HCT116 (cell line): ENCODE data around the gene UBE2N. TPM values are rescaled to one million over a fixed set of nuclear protein-coding genes. Genes with fewer than 3 reads are reported as not detected.
"Not testable (repeated sequence)": the region's sequence is repeated elsewhere in the genome, so short reads cannot be mapped to it uniquely, and the experiment has no call there.

Experiments used
- ATAC-seq: fragments of 200-7000 bp; cut with Tn5 transposase; 2 replicates; pipeline ENCODE4 v1.9.1; 2020; ENCODE audit warnings: mild to moderate bottlenecking, moderate library complexity
- BruUV-seq: library from RNA; stranded (reverse); fragments of 400-500 nt; replicated peaks from 2 replicates; lab custom pipeline; 2021; lab: Mats Ljungman, UMichigan
- CTCF ChIA-PET: fragments of 300-600 bp; sonication (Branson Sonifier 250); formaldehyde crosslinking; loops from one replicate; lab custom pipeline; 2021; ENCODE audit warnings: antibody characterized with exemption; lab: Charles Lee
- POLR2A ChIA-PET: fragments of 300-600, 350-600 bp; sonication (Branson Sonifier 250); formaldehyde crosslinking; loops from one replicate; lab custom pipeline; 2021; ENCODE audit warnings: antibody characterized with exemption; lab: Charles Lee
- RAD21 ChIA-PET, 2 experiments: fragments of 300-600 bp; sonication (Branson Sonifier 250); formaldehyde crosslinking; loops; one replicate each; lab custom pipeline; 2023; ENCODE audit warnings: low total read pairs in 2 of 2; ENCODE audit not compliant: uncharacterized antibody in 2 of 2, unreplicated experiment in 2 of 2, low non-redundant PET in 1 of 2; lab: Charles Lee
- DNase-seq: peaks from one replicate; pipeline ENCODE4 v3.0.0-alpha.2; 2010; ENCODE audit warnings: low read depth, low spot score
- H2AFZ ChIP-seq: fragments of 200-600 bp; shearing (Covaris generic), sonication (generic); 2 replicates; pipeline ENCODE4 v1.6.1; 2017; ENCODE audit warnings: low read depth, mixed run types, mixed read lengths, antibody characterized with exemption, low read length; ENCODE audit not compliant: poor library complexity, severe bottlenecking
- H3K27ac ChIP-seq: 2 replicates; pipeline ENCODE4 v1.5.1; 2012; ENCODE audit warnings: low read depth, low read length
- H3K27me3 ChIP-seq: fragments of 200-600 bp; sonication (generic); 2 replicates; pipeline ENCODE4 v1.6.1; 2016; ENCODE audit warnings: mixed run types, low read length, mixed read lengths; ENCODE audit not compliant: insufficient read depth
- H3K36me3 ChIP-seq, 2 experiments: fragments of 200-500 bp in 1 of 2; fragments of 200-600 bp in 1 of 2; sonication (Bioruptor generic) in 1 of 2; sonication (generic) in 1 of 2; 2 replicates each; pipeline versions ENCODE4 v1.5.1 to v1.6.1; 2014 to 2016; ENCODE audit warnings: low read length in 2 of 2, inconsistent platforms in 1 of 2, mixed read lengths in 1 of 2, mixed run types in 1 of 2; ENCODE audit not compliant: insufficient read depth in 2 of 2, control insufficient read depth in 1 of 2
- H3K4me1 ChIP-seq, 2 experiments: fragments of 200-600 bp in 1 of 2; sonication (generic) in 1 of 2; 2 replicates each; pipeline versions ENCODE4 v1.5.1 to v1.6.1; 2012 to 2017; ENCODE audit warnings: low read length in 2 of 2, inconsistent platforms in 1 of 2, mild to moderate bottlenecking in 1 of 2, mixed read lengths in 1 of 2, mixed run types in 1 of 2, moderate library complexity in 1 of 2; ENCODE audit not compliant: insufficient read depth in 2 of 2, control insufficient read depth in 1 of 2
- H3K4me2 ChIP-seq: fragments of 200-600 bp; sonication (generic); 2 replicates; pipeline ENCODE4 v1.6.1; 2017; ENCODE audit warnings: mixed run types, low read length, mixed read lengths
- H3K4me3 ChIP-seq, 2 experiments: fragments of 200-600 bp in 1 of 2; sonication (generic) in 1 of 2; replicated peaks in 1 of 2; 2 replicates each; pipeline ENCODE4 v1.5.1; 2011 to 2016; ENCODE audit warnings: low read length in 2 of 2, control low read depth in 1 of 2, low read depth in 1 of 2, mild to moderate bottlenecking in 1 of 2, mixed read lengths in 1 of 2, mixed run types in 1 of 2
- H3K79me2 ChIP-seq: fragments of 200-600 bp; sonication (generic); 2 replicates; pipeline ENCODE4 v1.6.1; 2017; ENCODE audit warnings: mild to moderate bottlenecking, mixed run types, low read length, moderate library complexity, mixed read lengths; ENCODE audit not compliant: insufficient read depth
- H3K9ac ChIP-seq: fragments of 200-600 bp; sonication (generic); 2 replicates; pipeline ENCODE4 v1.6.1; 2016; ENCODE audit warnings: low read length, mixed read lengths
- H3K9me2 ChIP-seq: fragments of 200-600 bp; sonication (generic), shearing (Covaris generic); 2 replicates; pipeline ENCODE4 v1.6.1; 2017; ENCODE audit warnings: mixed run types, mild to moderate bottlenecking, moderate library complexity; ENCODE audit not compliant: insufficient read depth
- H3K9me3 ChIP-seq, 2 experiments: fragments of 200-500 bp in 1 of 2; fragments of 200-600 bp in 1 of 2; sonication (Bioruptor generic) in 1 of 2; sonication (generic) in 1 of 2; 2 replicates each; pipeline ENCODE4 v1.6.1; 2014 to 2017; ENCODE audit warnings: low read length in 2 of 2, mixed read lengths in 2 of 2, inconsistent platforms in 1 of 2, low read depth in 1 of 2, mild to moderate bottlenecking in 1 of 2, mixed run types in 1 of 2, moderate library complexity in 1 of 2; ENCODE audit not compliant: control insufficient read depth in 1 of 2, insufficient read depth in 1 of 2
- H4K20me1 ChIP-seq: fragments of 200-600 bp; sonication (generic), shearing (Covaris generic); 2 replicates; pipeline ENCODE4 v1.6.1; 2017; ENCODE audit warnings: mixed run types, mild to moderate bottlenecking, moderate library complexity; ENCODE audit not compliant: insufficient read depth
- ATF3 ChIP-seq: IDR thresholded peaks from 2 replicates; pipeline ENCODE4 v1.6.1; 2012
- CBX3 ChIP-seq: IDR thresholded peaks from 2 replicates; pipeline ENCODE4 v1.6.1; 2012; ENCODE audit warnings: low read depth
- ELF1 ChIP-seq: IDR thresholded peaks from 2 replicates; pipeline ENCODE4 v1.6.1; 2012; ENCODE audit warnings: low read depth, borderline replicate concordance
- EZH2 ChIP-seq: fragments of 200-600 bp; sonication (generic); IDR thresholded peaks from 2 replicates; pipeline ENCODE4 v1.6.1; 2017; ENCODE audit warnings: antibody characterized with exemption, mixed run types
- JUND ChIP-seq: IDR thresholded peaks from 2 replicates; pipeline ENCODE4 v1.6.1; 2012
- MAX ChIP-seq: IDR thresholded peaks from 2 replicates; pipeline ENCODE4 v1.6.1; 2012
- POLR2A ChIP-seq: IDR thresholded peaks from 2 replicates; pipeline ENCODE4 v1.7.0; 2011; ENCODE audit warnings: borderline replicate concordance; ENCODE audit not compliant: insufficient read depth, insufficient read length; ENCODE audit errors: extremely low read depth
- POLR2AphosphoS5 ChIP-seq: IDR thresholded peaks from 2 replicates; pipeline ENCODE4 v1.6.1; 2011; ENCODE audit warnings: mild to moderate bottlenecking, low read depth, low read length, moderate library complexity
- SIN3A ChIP-seq: IDR thresholded peaks from 2 replicates; pipeline ENCODE4 v1.6.1; 2012; ENCODE audit warnings: low read depth
- SP1 ChIP-seq: IDR thresholded peaks from 2 replicates; pipeline ENCODE4 v1.6.1; 2012; ENCODE audit warnings: low read depth
- SRF ChIP-seq: IDR thresholded peaks from 2 replicates; pipeline ENCODE4 v1.6.1; 2012; ENCODE audit warnings: low read depth
- TCF7L2 ChIP-seq: IDR thresholded peaks from 2 replicates; pipeline ENCODE4 v1.7.0; 2011; ENCODE audit warnings: borderline replicate concordance, inconsistent platforms; ENCODE audit not compliant: insufficient read depth, insufficient read length; ENCODE audit errors: extremely low read depth
- YY1 ChIP-seq: IDR thresholded peaks from 2 replicates; pipeline ENCODE4 v1.6.1; 2011; ENCODE audit warnings: low read length, low read depth, moderate library complexity, mild to moderate bottlenecking; ENCODE audit not compliant: insufficient replicate concordance; ENCODE audit errors: extremely low read depth
- ZFX ChIP-seq: fragments of 450-650 bp; IDR thresholded peaks from 2 replicates; pipeline ENCODE4 v1.6.1; 2017
- intact Hi-C: fragments of 100-400 bp; cut with micrococcal nuclease; formaldehyde crosslinking; loops from 2 replicates; pipeline ENCODE4 v1.10.0; 2022
- total RNA-seq: library from RNA; stranded (reverse); gene quantifications from one replicate; pipeline ENCODE4 v1.2.1, GENCODE V29; 2021; ENCODE audit not compliant: unreplicated experiment

Gene UBE2N
- total RNA-seq, 1 experiment from 2014 or later = 140 TPM

- POLR2A ChIA-PET, H3K9me2 ChIP-seq, H3K9me3 ChIP-seq, H3K36me3 ChIP-seq, RAD21 ChIA-PET, H4K20me1 ChIP-seq, DNase-seq, H3K27me3 ChIP-seq, BruUV-seq: not testable (repeated sequence)
- ATAC-seq = peak; percentile 26
- Histone ChIP-seq H3K4me2 (peak overlapping the region; percentile 86), H3K4me1 (peaks cover 17 to 32% of the 10 kb centered on the region in 2 experiments), H3K4me3 (peak overlapping the region; percentile 86 to 88), H3K27ac (peak overlapping the region; percentile 68), H3K79me2 (peaks cover 52% of the 10 kb centered on the region), H3K9ac (peak overlapping the region; percentile 92), H2AFZ (peak overlapping the region; percentile 20)
- TF ChIP-seq CBX3 = 0 out of 2 replicates have a peak, but pooled peaks have one; percentile 15
- TF ChIP-seq ZFX = peak; percentile 47; the same call in 1 of the 2 replicates
- TF ChIP-seq SIN3A = peak; percentile 24; the same call in 1 of the 2 replicates
- TF ChIP-seq POLR2AphosphoS5 = peak; percentile 40
- peak; percentile 58 for TF ChIP-seq MAX
- intact Hi-C loops = loop anchor here (5.0 kb wide), 1 partner anchor 281 kb away; no protein-coding TSS in a partner anchor
- CTCF ChIA-PET = interaction anchor here (0.6 kb wide), 1 partner anchor 294 kb away, joined by 3 read pairs; no protein-coding TSS in a partner anchor
These were observed 63.4 kb downstream of the UBE2N start for GRCh38 chr12:93378196-93378997.

- ATAC-seq = peak; percentile 83
- intact Hi-C loops = loop anchor here (5.0 kb wide), 1 partner anchor 280 kb away; no protein-coding TSS in a partner anchor
- TSS peak; percentile 85 for BruUV-seq
- TF ChIP-seq EZH2 = no peak
- TF ChIP-seq ELF1 = no peak
- TF ChIP-seq ZFX = no peak
- no peak for TF ChIP-seq JUND
- TF ChIP-seq SP1 = 0 out of 2 replicates have a peak, but pooled peaks have one; percentile 7
- no peak for TF ChIP-seq YY1
- TF ChIP-seq POLR2A = peak; percentile 34
- no peak for TF ChIP-seq TCF7L2
- TF ChIP-seq SIN3A = peak; percentile 53; the same call in 1 of the 2 replicates
- TF ChIP-seq CBX3 = peak; percentile 12; the same call in 1 of the 2 replicates
- no peak for TF ChIP-seq ATF3
- TF ChIP-seq SRF = no peak
These were observed 64.2 kb downstream of the UBE2N start, which contains the start of gene NUDT4 for GRCh38 chr12:93377252-93378195. Gene NUDT4, plus strand, starts transcription at chr12:93377925. Its CDS starts 398 bp downstream, at chr12:93378323.

More at GRCh38 chr12:93377252-93378195, 64.2 kb downstream of the UBE2N start, which contains the start of gene NUDT4:
- peak within 1 kb of the TSS; percentile 92 for H3K9ac ChIP-seq
- no peaks in the 10 kb centered on the region for H3K9me2 ChIP-seq
- ChIA-PET RAD21 (no interaction called here), POLR2A (no interaction called here), CTCF (no interaction called here)
- H3K79me2 ChIP-seq = peaks cover 43% of the 10 kb centered on the region
- no peaks in the 10 kb centered on the region for H3K36me3 ChIP-seq
- H3K4me2 ChIP-seq = peak within 1 kb of the TSS; percentile 86
- peaks cover 17 to 32% of the 10 kb centered on the region in 2 experiments for H3K4me1 ChIP-seq
- H3K4me3 ChIP-seq = peak within 1 kb of the TSS; percentile 86 to 88
- H4K20me1 ChIP-seq = peaks cover 3% of the 10 kb centered on the region; the same call in 1 of the 2 replicates
- DNase-seq = peak; percentile 81
- H3K27ac ChIP-seq = peak within 1 kb of the TSS; percentile 68
- H2AFZ ChIP-seq = peak within 1 kb of the TSS; percentile 52
- no peaks in the 10 kb centered on the region for H3K27me3 ChIP-seq
- H3K9me3 ChIP-seq = no peaks in the 10 kb centered on the region
